Spleen (tissue), 11 donors: ENCODE measurements around the gene LCLAT1. TPM values are rescaled to one million over a fixed set of nuclear protein-coding genes. Genes with fewer than 3 reads are reported as not detected.

ENCODE experiments used
- DNase-seq: peaks from one replicate; pipeline ENCODE4 v3.0.0-alpha.2; 2020
- H3K27ac ChIP-seq, 8 donors: fragments of 200-600 bp; sonication (generic) in 7 of 8; 1 replicate in 4 of 8; 2 replicates in 4 of 8; pipeline versions ENCODE4 v1.5.0 to v1.8.0; 2016 to 2021; ENCODE audit warnings: inconsistent platforms in 4 of 8, mild to moderate bottlenecking in 4 of 8, moderate library complexity in 1 of 8
- H3K27me3 ChIP-seq, 7 donors: fragments of 200-600 bp; sonication (generic) in 6 of 7; replicated peaks in 1 of 7; 1 replicate in 4 of 7; 2 replicates in 3 of 7; pipeline versions ENCODE4 v1.5.0 to v1.8.0; 2016 to 2021; ENCODE audit warnings: inconsistent platforms in 3 of 7, mild to moderate bottlenecking in 1 of 7
- H3K36me3 ChIP-seq, 6 donors: fragments of 200-600 bp; sonication (generic) in 5 of 6; 1 replicate in 4 of 6; 2 replicates in 2 of 6; pipeline versions ENCODE4 v1.5.0 to v1.8.0; 2016 to 2021; ENCODE audit warnings: inconsistent platforms in 2 of 6
- H3K4me1 ChIP-seq, 6 donors: fragments of 200-600 bp; sonication (generic) in 5 of 6; 1 replicate in 3 of 6; 2 replicates in 3 of 6; pipeline versions ENCODE4 v1.5.0 to v1.8.0; 2016 to 2021; ENCODE audit warnings: inconsistent platforms in 3 of 6
- H3K4me3 ChIP-seq, 8 donors: fragments of 200-600 bp; sonication (generic) in 7 of 8; 1 replicate in 4 of 8; 2 replicates in 4 of 8; pipeline versions ENCODE4 v1.5.0 to v1.8.0; 2016 to 2021; ENCODE audit warnings: inconsistent platforms in 4 of 8, mild to moderate bottlenecking in 4 of 8, moderate library complexity in 2 of 8
- H3K9me3 ChIP-seq, 8 donors: fragments of 200-600 bp; sonication (generic) in 7 of 8; 1 replicate in 4 of 8; 2 replicates in 4 of 8; pipeline versions ENCODE4 v1.5.0 to v1.8.0; 2016 to 2021; ENCODE audit warnings: inconsistent platforms in 4 of 8
- CTCF ChIP-seq, 11 experiments: fragments of 200-600 bp in 7 of 11; fragments of 450-650 bp in 4 of 11; sonication (generic) in 4 of 11; IDR thresholded peaks in 8 of 11; conservative IDR thresholded peaks in 3 of 11; 1 replicate in 7 of 11; 2 replicates in 4 of 11; pipeline versions ENCODE4 v1.4.0 to v1.8.0; 2016 to 2021; ENCODE audit warnings: antibody characterized with exemption in 11 of 11, inconsistent platforms in 4 of 11, mild to moderate bottlenecking in 1 of 11
- POLR2A ChIP-seq, 3 donors: fragments of 450-650 bp; IDR thresholded peaks; one replicate each; pipeline ENCODE4 v1.5.1; 2017; ENCODE audit warnings: antibody characterized with exemption in 3 of 3, mild to moderate bottlenecking in 1 of 3
- POLR2AphosphoS5 ChIP-seq, 3 donors: sonication (generic); formaldehyde crosslinking; IDR thresholded peaks; one replicate each; pipeline ENCODE4 v1.5.1; 2017; ENCODE audit warnings: antibody characterized with exemption in 3 of 3
- WGBS, 5 donors: extraction: QIAGEN DNeasy Blood & Tissue Kit in 3 of 5; methylation state at CpG; one replicate each; pipeline versions ENCODE4 v1.1.5 to v1.1.7; 2013 to 2018; 5-methylcytosine and 5-hydroxymethylcytosine counted together
- intact Hi-C: fragments of 100-400 bp; cut with DNase I; formaldehyde crosslinking; loops from one replicate; pipeline ENCODE4 v1.15.0; 2023; ENCODE audit warnings: low total_unique reads
- polyA plus RNA-seq, 3 donors: library from polyadenylated mRNA; stranded (reverse); fragments of 200-250 nt; gene quantifications; one replicate each; pipeline ENCODE4 v1.2.1, GENCODE V29; 2013
- total RNA-seq, 7 donors: library from RNA; depleted of rRNA in 3 of 7; stranded (reverse); fragments of >200 nt in 3 of 7; fragmentation: NEBNext Ultra II Directional in 4 of 7; extraction: Animal tissue kit (Norgen Biotek cat#: 25700) in 4 of 7; gene quantifications; one replicate each; pipeline versions ENCODE4 v1.1.0 to v1.2.1, GENCODE V29; 2016 to 2021
- donor health status: healthy with polysubstance abuse.
- donor health status: DM: no; HTN: no; CAD: no; lungs with moderate emphysema.
- donor health status: DM: no; HTN: no; CAD: no.
- donor health status: Bipolar disorder and iron deficiency.
- donor health status: healthy.
- donor health status: DM: no; HTN: no; CAD: no.
- donor health status: DM: yes; HTN: yes; CAD: no.

Gene LCLAT1
- total and polyA plus RNA-seq, 10 donors: 1.9 to 23.3 (median 13.8) TPM

GRCh38 chr2:30649278-30649677 lies 202.2 kb downstream of the LCLAT1 start:
- peaks cover 0 to 5% (median 0%) of the 10 kb centered on the region in 6 donors for H3K36me3 ChIP-seq
- intact Hi-C loops: no loop called here
- no peaks in the 10 kb centered on the region for H3K4me1 ChIP-seq
- no peaks in the 10 kb centered on the region for H3K9me3 ChIP-seq
- 40 to 79% (median 65%) methylated on average over 2 to 4 of the region's 4 CpGs for WGBS, 5 donors
- H3K27me3 ChIP-seq: no peaks in the 10 kb centered on the region
- no peak overlapping the region for H3K4me3 ChIP-seq
- no peak for DNase-seq
- no peak for TF ChIP-seq CTCF (IDR thresholded peaks at IDR 0.05 in 8 of 11, conservative IDR thresholded peaks at IDR 0.05 in 3 of 11)
- no peak for TF ChIP-seq POLR2AphosphoS5 (IDR thresholded peaks at IDR 0.05)
- no peak for TF ChIP-seq POLR2A (IDR thresholded peaks at IDR 0.05)
- no peak overlapping the region for H3K27ac ChIP-seq

GRCh38 chr2:30649828-30650227 lies 202.8 kb downstream of the LCLAT1 start:
- DNase-seq: no peak
- Histone ChIP-seq H3K27ac (no peak overlapping the region), H3K9me3 (no peaks in the 10 kb centered on the region), H3K27me3 (no peaks in the 10 kb centered on the region), H3K4me3 (no peak overlapping the region), H3K4me1 (no peaks in the 10 kb centered on the region), H3K36me3 (no peaks in the 10 kb centered on the region)
- intact Hi-C loops: no loop called here
- WGBS, 5 donors: 74 to 83% (median 79%) methylated on average over 5 of the region's 5 CpGs
- no peak for TF ChIP-seq CTCF (IDR thresholded peaks at IDR 0.05 in 8 of 11, conservative IDR thresholded peaks at IDR 0.05 in 3 of 11)
- TF ChIP-seq POLR2AphosphoS5 (IDR thresholded peaks at IDR 0.05): no peak
- TF ChIP-seq POLR2A (IDR thresholded peaks at IDR 0.05): no peak

- intact Hi-C loops: no loop called here
- no peak for DNase-seq
- Histone ChIP-seq H3K9me3 (no peaks in the 10 kb centered on the region), H3K27ac (no peak overlapping the region), H3K36me3 (no peaks in the 10 kb centered on the region), H3K4me1 (no peaks in the 10 kb centered on the region), H3K27me3 (no peaks in the 10 kb centered on the region), H3K4me3 (no peak overlapping the region)
- no peak for TF ChIP-seq POLR2AphosphoS5 (IDR thresholded peaks at IDR 0.05)
- no peak for TF ChIP-seq POLR2A (IDR thresholded peaks at IDR 0.05)
- no peak for TF ChIP-seq CTCF (IDR thresholded peaks at IDR 0.05 in 8 of 11, conservative IDR thresholded peaks at IDR 0.05 in 3 of 11)
- WGBS, 5 donors: 87 to 92% (median 89%) methylated on average over 8 of the region's 8 CpGs
Observed at GRCh38 chr2:30652271-30652915, 205.3 kb downstream of the LCLAT1 start.

- no peak overlapping the region for H3K4me3 ChIP-seq
- no peaks in the 10 kb centered on the region for H3K27me3 ChIP-seq
- intact Hi-C loops: no loop called here
- WGBS, 5 donors: 88 to 94% (median 90%) methylated on average over 2 of the region's 2 CpGs
- H3K4me1 ChIP-seq: no peaks in the 10 kb centered on the region
- no peak for DNase-seq
- TF ChIP-seq CTCF (IDR thresholded peaks at IDR 0.05 in 8 of 11, conservative IDR thresholded peaks at IDR 0.05 in 3 of 11) (no peak), POLR2A (IDR thresholded peaks at IDR 0.05) (no peak), POLR2AphosphoS5 (IDR thresholded peaks at IDR 0.05) (no peak)
- no peaks in the 10 kb centered on the region for H3K9me3 ChIP-seq
- H3K36me3 ChIP-seq: no peaks in the 10 kb centered on the region
- no peak overlapping the region for H3K27ac ChIP-seq
Observed at GRCh38 chr2:30653847-30654246, 206.8 kb downstream of the LCLAT1 start.
